ENCODE data around the gene HNRNPL.
"Not testable (repeated sequence)": the region's sequence is repeated elsewhere in the genome, so short reads cannot be mapped to it uniquely, and the experiment has no call there.

Gene HNRNPL

DNA sequence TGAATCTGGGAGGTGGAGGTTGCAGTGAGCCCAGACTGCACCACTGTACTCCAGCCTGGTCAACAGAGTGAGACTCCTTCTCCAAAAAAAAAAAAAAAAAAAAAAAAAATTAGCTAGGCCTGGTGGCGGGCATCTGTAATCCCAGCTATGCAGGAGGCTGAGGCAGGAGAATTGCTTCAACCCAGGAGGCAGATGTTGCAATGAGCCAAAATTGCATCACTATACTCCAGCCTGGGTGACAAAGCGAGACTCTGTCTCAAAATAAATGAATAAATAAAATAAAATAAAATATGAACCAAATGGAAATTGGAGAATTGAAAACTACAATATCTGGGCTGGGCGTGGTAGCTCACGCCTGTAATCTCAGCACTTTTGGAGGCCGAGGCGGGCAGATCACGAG, 20.6 kb downstream of the HNRNPL start:
- not testable (repeated sequence) for DNase-seq (ENCODE audit: low read depth)

DNA sequence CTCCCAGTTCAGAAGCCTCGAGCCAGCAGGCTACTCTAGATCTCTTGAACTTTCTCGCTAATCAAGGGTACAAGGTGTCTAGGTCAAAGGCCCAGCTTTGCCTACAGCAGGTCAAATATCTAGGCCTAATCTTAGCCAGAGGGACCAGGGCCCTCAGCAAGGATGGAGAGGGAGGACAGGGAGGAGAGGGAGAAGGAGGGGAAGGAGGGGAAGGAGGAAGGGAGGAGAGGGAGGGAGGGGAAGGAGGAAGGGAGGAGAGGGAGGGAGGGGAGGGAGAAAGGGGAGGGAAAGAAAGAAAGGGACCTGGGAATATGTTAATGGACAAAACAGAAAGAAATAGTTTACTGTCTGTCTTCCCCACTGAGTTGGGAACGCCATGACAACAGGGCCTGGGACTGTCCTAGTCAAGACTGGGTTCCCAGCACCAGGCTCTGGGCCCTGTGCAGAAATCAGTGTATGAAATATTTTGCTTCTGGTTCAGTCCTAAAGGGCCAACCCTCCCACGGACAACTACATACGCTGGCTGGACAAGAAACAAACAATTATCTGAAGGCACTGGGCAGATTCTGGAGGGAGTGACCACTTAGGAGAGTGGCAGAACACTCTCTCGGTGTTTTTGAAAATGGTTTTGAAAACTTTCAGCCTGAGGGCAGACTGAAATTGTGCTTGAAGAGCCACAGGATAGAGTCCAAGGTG, 22.8 kb downstream of the HNRNPL start:
- no peak for DNase-seq (ENCODE audit: low read depth)

- DNase-seq (ENCODE audit: low read depth), result not testable (repeated sequence)
These were observed 23.9 kb downstream of the HNRNPL start for GRCh38 chr19:38825936-38826335.

- DNase-seq (ENCODE audit: low read depth), result not testable (repeated sequence)
These were observed 28.5 kb downstream of the HNRNPL start for GRCh38 chr19:38821230-38821825.

- no peak for DNase-seq (ENCODE audit: low read depth)
These were observed 30.4 kb downstream of the HNRNPL start for GRCh38 chr19:38819231-38819920.

DNA sequence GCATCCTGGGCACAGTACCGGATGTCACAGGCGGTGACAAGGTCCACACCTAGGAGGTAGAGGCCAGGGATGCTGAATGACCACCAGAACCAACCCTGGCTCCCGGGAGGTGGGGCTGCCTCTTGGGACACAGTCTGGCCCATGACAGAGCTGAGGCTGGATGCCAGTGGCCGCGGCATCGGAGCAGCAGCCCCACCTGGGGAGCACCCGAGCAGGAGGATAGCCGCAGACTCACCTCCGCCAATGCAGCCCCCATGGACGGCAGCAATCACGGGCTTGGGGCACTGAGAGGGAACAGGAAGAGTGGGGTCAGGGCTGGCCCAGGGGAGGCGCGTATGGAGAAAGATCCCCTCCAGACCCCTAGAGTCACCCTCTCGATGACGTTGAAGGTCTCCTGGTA, 32.7 kb downstream of the HNRNPL start:
- no peak for DNase-seq (ENCODE audit: low read depth)

DNA sequence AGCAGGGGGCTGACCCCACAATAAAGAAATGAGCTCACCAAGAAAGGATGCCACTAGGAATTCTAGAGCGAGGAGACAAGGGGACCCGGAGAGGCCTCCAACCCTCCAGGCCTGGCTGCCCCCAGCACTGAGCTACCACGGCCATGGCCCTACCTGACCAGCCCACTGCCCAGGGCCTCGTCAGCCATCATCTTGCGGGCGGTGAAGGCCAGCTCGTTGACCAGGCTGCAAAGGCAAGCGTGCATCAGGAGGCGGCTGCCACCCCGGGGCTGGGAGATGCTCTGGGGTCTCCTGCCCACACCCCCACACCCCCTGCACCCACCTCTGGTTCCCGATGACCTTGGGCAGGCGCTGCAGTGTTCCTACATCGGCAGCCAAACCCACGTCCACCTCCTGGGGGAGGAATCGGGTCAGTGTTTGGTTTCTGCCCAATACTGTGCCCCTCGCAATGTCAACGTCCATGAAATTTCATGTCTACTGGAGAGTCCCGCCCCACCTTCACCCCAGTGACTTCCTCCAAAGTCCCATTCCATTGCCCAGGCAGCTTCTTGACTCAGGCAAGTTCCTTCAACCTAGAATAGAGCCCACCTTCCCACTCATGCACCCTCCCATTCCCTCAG, 33.5 kb downstream of the HNRNPL start:
- DNase-seq (ENCODE audit: low read depth), result no peak

DNA sequence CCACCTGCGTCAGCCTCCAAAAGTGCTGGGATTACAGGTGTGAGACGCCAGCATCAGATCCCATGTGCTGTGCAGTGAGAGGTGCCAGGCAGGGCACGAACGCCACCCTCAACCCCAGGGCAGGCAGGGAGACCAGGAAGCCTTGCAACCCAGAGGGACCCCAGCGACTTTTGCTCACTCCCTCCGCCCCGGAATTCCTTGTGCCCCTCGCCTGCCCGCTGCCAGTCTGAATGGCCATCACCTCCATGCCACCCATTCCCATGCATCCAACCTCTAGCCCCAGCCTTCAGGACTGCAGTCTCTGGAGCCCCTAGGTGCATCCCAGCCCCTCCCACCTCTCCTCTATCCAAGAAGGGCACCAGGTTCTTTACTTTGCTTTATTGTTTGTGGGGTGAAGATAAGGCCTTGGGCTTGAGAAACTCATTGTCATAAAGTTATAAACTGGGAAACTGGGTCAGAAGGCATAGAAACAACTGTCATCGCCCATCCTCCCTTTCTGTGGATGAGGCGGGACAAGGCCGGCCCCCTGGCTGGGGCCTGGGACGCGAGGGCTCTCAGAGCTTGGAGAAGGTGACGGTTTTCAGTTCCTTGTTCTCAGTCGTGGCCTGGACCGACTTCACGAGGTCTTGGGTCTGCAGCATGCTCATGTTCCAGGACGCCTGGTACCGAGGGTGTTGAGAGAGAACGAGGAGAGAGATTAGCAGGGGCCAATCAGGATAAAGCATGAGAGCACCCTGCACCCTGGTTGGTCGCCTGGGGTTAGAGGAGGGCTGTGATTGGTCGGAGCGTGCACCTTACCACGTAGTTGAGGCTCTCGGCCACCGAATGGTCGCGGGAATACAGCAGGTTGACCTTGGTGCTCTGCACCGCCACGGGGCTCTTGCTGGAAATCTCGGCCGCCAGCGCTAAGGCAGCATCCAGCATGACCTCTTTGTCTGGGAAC, 34.5 kb downstream of the HNRNPL start:
- DNase-seq (ENCODE audit: low read depth), result no peak

- DNase-seq (ENCODE audit: low read depth), result not testable (repeated sequence)
These were observed 35.9 kb downstream of the HNRNPL start for GRCh38 chr19:38813932-38814331.

- DNase-seq (ENCODE audit: low read depth), result no peak
These were observed 36.5 kb downstream of the HNRNPL start for GRCh38 chr19:38813323-38813722.

- no peak for DNase-seq (ENCODE audit: low read depth)
These were observed 36.9 kb downstream of the HNRNPL start, which contains the start of gene LGALS4 for GRCh38 chr19:38812841-38813320. Gene LGALS4, minus strand, starts transcription at chr19:38812945. Its CDS starts 59 bp downstream, at chr19:38812886.

DNA sequence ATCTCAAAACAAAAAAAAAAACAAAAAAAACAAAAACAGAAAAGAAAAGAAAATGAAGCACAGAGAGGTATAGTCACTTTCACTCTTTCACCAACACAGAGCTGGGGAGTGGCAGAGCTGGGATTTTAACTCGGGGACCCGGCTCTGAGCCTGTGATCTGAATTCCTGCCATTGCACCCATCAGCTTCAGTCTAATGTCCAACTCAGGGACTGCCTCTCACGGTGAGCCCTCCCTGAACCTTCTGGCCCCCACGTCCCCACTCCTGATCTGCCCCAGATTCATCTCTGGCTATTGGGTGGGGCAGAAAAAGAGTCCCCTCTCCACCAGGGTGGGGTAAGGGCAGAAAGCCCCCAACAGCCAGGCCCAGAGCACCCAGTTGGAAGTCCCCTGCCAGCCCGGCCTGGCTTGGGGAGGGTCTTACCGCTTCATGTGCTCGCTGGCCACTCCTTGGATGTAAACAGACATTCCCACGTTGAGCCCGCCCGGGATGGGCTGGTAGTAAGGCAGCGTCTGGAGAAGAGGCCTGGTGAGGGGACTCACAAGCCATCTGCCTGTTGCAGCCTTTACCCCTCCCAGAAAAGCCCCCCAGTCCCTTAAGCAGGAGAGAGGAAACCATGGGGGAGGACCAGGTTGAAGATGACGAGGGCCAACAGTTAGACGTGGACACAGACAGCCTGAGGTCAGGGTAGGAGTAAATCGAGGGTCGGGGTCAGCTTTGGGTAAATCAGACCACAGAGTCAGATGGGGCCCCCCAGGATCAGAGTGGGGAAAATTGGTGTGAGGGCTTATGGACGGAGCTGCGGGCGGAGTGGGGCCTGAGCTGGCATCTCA, 37.6 kb downstream of the HNRNPL start:
- no peak for DNase-seq (ENCODE audit: low read depth)

DNA sequence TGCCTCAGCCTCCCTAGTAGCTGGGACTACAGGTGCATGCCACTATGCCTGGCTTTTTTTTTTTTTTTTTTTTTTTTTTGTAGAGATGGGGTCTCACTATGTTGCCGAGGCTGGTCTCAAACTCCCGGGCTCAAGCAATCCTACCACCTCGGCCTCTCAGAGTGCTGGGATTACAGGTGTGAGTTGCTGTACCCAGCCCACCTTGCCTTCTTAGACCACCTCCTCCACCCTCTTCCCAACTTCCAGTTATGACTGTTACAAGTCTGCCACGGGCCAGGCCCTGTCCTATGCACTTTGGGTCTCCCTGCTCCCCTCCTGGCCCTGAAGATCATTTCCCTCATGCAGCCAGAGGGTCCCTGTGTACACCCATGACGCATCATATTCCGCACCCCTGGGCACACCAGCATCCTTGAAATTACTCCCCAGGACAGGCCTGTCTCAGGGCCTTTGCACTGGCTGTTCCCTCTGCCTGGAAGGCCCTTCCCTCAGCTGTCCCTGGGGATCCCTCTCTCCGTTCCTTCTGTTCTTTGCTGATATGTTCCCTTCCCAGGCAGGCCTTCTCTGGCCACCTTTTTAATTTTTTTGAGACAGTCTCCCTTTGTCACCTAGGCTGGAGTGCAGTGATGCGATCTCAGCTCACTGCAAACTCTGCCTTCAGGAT, 40.1 kb downstream of the HNRNPL start:
- DNase-seq (ENCODE audit: low read depth), result no peak

DNA sequence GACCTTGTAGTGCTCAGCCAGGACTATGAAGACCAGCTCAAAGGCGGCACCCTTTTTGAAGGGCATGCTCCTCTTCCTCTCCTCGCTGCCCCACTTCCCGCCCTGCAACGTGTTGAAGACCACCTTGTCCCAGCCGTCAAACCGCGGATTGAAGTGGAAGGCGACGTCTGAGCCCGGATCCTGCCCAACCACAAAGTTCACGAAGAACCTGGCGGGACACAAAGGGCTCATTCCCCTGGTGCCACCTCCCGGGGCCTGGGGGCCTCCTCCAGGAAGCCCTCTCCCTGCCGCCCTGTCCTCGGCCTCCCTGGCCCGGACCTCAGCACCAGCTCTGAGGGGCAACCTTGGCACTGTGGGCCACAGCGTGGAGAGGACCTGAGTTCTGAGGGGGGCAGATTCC, 41.0 kb downstream of the HNRNPL start:
- DNase-seq (ENCODE audit: low read depth), result no peak

GRCh38 chr19:38807374-38808098, 42.2 kb downstream of the HNRNPL start:
- not testable (repeated sequence) for DNase-seq (ENCODE audit: low read depth)

- no peak for DNase-seq (ENCODE audit: low read depth)
These were observed 43.4 kb downstream of the HNRNPL start for GRCh38 chr19:38806371-38806770.

GRCh38 chr19:38805180-38805579, 44.6 kb downstream of the HNRNPL start:
- DNase-seq (ENCODE audit: low read depth), result no peak

- no peak for DNase-seq (ENCODE audit: low read depth)
These were observed 46.2 kb downstream of the HNRNPL start for GRCh38 chr19:38803543-38803942.

- DNase-seq (ENCODE audit: low read depth), result no peak
These were observed 48.3 kb downstream of the HNRNPL start for GRCh38 chr19:38801359-38802095.
